OCI-LY3 (cell line): ENCODE data around the gene PARP12.

ENCODE experiments used
- CTCF ChIP-seq: fragments of 200-600, 300-600 bp; sonication (generic); IDR thresholded peaks from 2 replicates; pipeline ENCODE4 v1.5.1; 2014; ENCODE audit warnings: antibody characterized with exemption, low read length, low read depth
- EZH2phosphoT487 ChIP-seq: fragments of 200-600 bp; shearing (Covaris generic); IDR thresholded peaks from 2 replicates; pipeline ENCODE4 v1.6.1; 2018; ENCODE audit warnings: antibody characterized with exemption, mixed run types, low read depth

GRCh38 chr7:140039896-140040295 is 22.9 kb downstream of the PARP12 start:
- no peak for TF ChIP-seq CTCF
- no peak for TF ChIP-seq EZH2phosphoT487
